ENCODE data around the gene PRDX2.

Gene PRDX2

GRCh38 chr19:12764698-12765097, 36.9 kb downstream of the PRDX2 start:
- H3K4me3 ChIP-seq (ENCODE audit: low read depth, low read length): no peak overlapping the region
- no peak for DNase-seq (ENCODE audit: low read depth)

- H3K4me3 ChIP-seq (ENCODE audit: low read depth, low read length): no peak overlapping the region
- no peak for DNase-seq (ENCODE audit: low read depth)
These were observed 38.5 kb downstream of the PRDX2 start for GRCh38 chr19:12763100-12763499.

- no peak overlapping the region for H3K4me3 ChIP-seq (ENCODE audit: low read depth, low read length)
- DNase-seq (ENCODE audit: low read depth): no peak
These were observed 41.9 kb downstream of the PRDX2 start for GRCh38 chr19:12759686-12760085.

- no peak for DNase-seq (ENCODE audit: low read depth)
- H3K4me3 ChIP-seq (ENCODE audit: low read depth, low read length): peak overlapping the region; percentile 45
These were observed 43.9 kb downstream of the PRDX2 start for GRCh38 chr19:12757544-12758274.

- no peak overlapping the region for H3K4me3 ChIP-seq (ENCODE audit: low read depth, low read length)
- DNase-seq (ENCODE audit: low read depth): no peak
These were observed 45.3 kb downstream of the PRDX2 start for GRCh38 chr19:12756150-12756883.

GRCh38 chr19:12754465-12755196, 47.0 kb downstream of the PRDX2 start:
- H3K4me3 ChIP-seq (ENCODE audit: low read depth, low read length): no peak overlapping the region
- no peak for DNase-seq (ENCODE audit: low read depth)

- no peak overlapping the region for H3K4me3 ChIP-seq (ENCODE audit: low read depth, low read length)
- no peak for DNase-seq (ENCODE audit: low read depth)
These were observed 49.4 kb downstream of the PRDX2 start for GRCh38 chr19:12752056-12752781.

GRCh38 chr19:12751635-12752034, 50.0 kb downstream of the PRDX2 start, which contains the start of gene BEST2:
BEST2 (plus strand) TSS chr19:12751791; CDS start chr19:12752593, 802 bp downstream.
- no peak within 1 kb of the TSS for H3K4me3 ChIP-seq (ENCODE audit: low read depth, low read length)
- no peak for DNase-seq (ENCODE audit: low read depth)

GRCh38 chr19:12750851-12751250, 50.7 kb downstream of the PRDX2 start:
- DNase-seq (ENCODE audit: low read depth): no peak

GRCh38 chr19:12749938-12750521, 51.6 kb downstream of the PRDX2 start:
- no peak overlapping the region for H3K4me3 ChIP-seq (ENCODE audit: low read depth, low read length)
- no peak for DNase-seq (ENCODE audit: low read depth)

More at GRCh38 chr19:12750851-12751250, 50.7 kb downstream of the PRDX2 start:
- H3K4me3 ChIP-seq (ENCODE audit: low read depth, low read length): no peak overlapping the region

GRCh38 chr19:12748489-12748888, 53.1 kb downstream of the PRDX2 start:
- DNase-seq (ENCODE audit: low read depth): no peak
- H3K4me3 ChIP-seq (ENCODE audit: low read depth, low read length): no peak overlapping the region
